Heart left ventricle (tissue), 16 donors: ENCODE measurements around the gene AGPAT2. TPM values are rescaled to one million over a fixed set of nuclear protein-coding genes. Genes with fewer than 3 reads are reported as not detected.
A peak's percentile ranks its signal among the peaks of the same experiment; 100 is the strongest.

Source experiments
- ATAC-seq, 4 donors: fragments of 200-7000 bp; cut with Tn5 transposase; one replicate each; pipeline ENCODE4 v1.9.1; 2020 to 2022; ENCODE audit warnings: moderate library complexity in 4 of 4, mild to moderate bottlenecking in 3 of 4, moderate number of reproducible peaks in 1 of 4
- DNase-seq, 5 donors: peaks; one replicate each; pipeline ENCODE4 v3.0.0-alpha.2; 2020
- H3K27ac ChIP-seq, 12 donors: fragments of 200-600 bp; sonication (generic) in 4 of 12; one replicate each; pipeline versions ENCODE4 v1.5.0 to v1.8.0; 2016 to 2022; ENCODE audit warnings: mild to moderate bottlenecking in 2 of 12
- H3K27me3 ChIP-seq, 9 donors: fragments of 200-600 bp; sonication (generic) in 2 of 9; one replicate each; pipeline versions ENCODE4 v1.5.1 to v1.8.0; 2016 to 2022; ENCODE audit warnings: mild to moderate bottlenecking in 3 of 9
- H3K36me3 ChIP-seq, 9 donors: fragments of 200-600 bp; sonication (generic) in 2 of 9; one replicate each; pipeline versions ENCODE4 v1.5.0 to v1.8.0; 2018 to 2022; ENCODE audit warnings: mild to moderate bottlenecking in 2 of 9
- H3K4me1 ChIP-seq, 12 donors: fragments of 200-600 bp; sonication (generic) in 4 of 12; one replicate each; pipeline versions ENCODE4 v1.5.0 to v1.8.0; 2016 to 2022; ENCODE audit warnings: mild to moderate bottlenecking in 3 of 12
- H3K4me3 ChIP-seq, 12 donors: fragments of 200-600 bp; sonication (generic) in 4 of 12; one replicate each; pipeline versions ENCODE4 v1.5.0 to v1.8.0; 2017 to 2022; ENCODE audit warnings: mild to moderate bottlenecking in 9 of 12, moderate library complexity in 4 of 12
- H3K9me3 ChIP-seq, 12 donors: fragments of 200-600 bp; sonication (generic) in 4 of 12; one replicate each; pipeline versions ENCODE4 v1.5.0 to v1.8.0; 2016 to 2022; ENCODE audit warnings: mild to moderate bottlenecking in 1 of 12
- POLR2A ChIP-seq, 2 donors: fragments of 450-650 bp; IDR thresholded peaks; one replicate each; pipeline ENCODE4 v1.6.1; 2017; ENCODE audit warnings: antibody characterized with exemption in 2 of 2, mild to moderate bottlenecking in 2 of 2, moderate library complexity in 2 of 2
- WGBS, 4 donors: extraction: QIAGEN DNeasy Blood & Tissue Kit in 2 of 4; methylation state at CpG; one replicate each; pipeline versions ENCODE4 v1.1.5 to v1.1.7; 2013 to 2018; 5-methylcytosine and 5-hydroxymethylcytosine counted together
- intact Hi-C, 10 donors: fragments of 100-400 bp; cut with DNase I; formaldehyde crosslinking; loops; one replicate each; pipeline versions ENCODE4 v1.11.1 to v1.14.2; 2022
- polyA plus RNA-seq, 2 donors: library from polyadenylated mRNA; stranded (reverse); fragments of 200-250 nt; gene quantifications; one replicate each; pipeline ENCODE4 v1.2.3, GENCODE V29; 2013
- total RNA-seq, 9 donors: library from RNA; depleted of rRNA in 2 of 9; stranded (reverse); fragments of >200 nt in 2 of 9; fragmentation: NEBNext Ultra II Directional in 3 of 9; extraction: Animal tissue kit (Norgen Biotek cat#: 25700) in 3 of 9; gene quantifications; one replicate each; pipeline versions ENCODE4 v1.1.0 to v1.2.4, GENCODE V29; 2016 to 2023
- TF ChIP-seq, protein P1 (sequence below), 12 donors: fragments of 200-600 bp; sonication (generic) in 4 of 12; IDR thresholded peaks; one replicate each; pipeline versions ENCODE4 v1.5.0 to v1.8.0; 2018 to 2022; ENCODE audit warnings: antibody characterized with exemption in 12 of 12, mild to moderate bottlenecking in 5 of 12
- donor health status: ischemic (EF 13 %, LVEDD 7.1; RV severe dilation, severe dysfunction).
- donor health status: healthy with polysubstance abuse.
- donor health status: DM: no; HTN: yes; CAD: no.
- donor health status: DM: no; HTN: no; CAD: no.
- donor health status: ischemic (EF 25% LVEDD 6.9; RV normal size, moderate dysfunction).
- donor health status: ischemic (EF 25% LVEDD 5.7; RV mildly dilated, moderate dysfunction).
- donor health status: healthy.
- donor health status: DM: yes; HTN: yes; CAD: no.
- donor health status: ischemic (EF 35%, LVEDD 5.7; RV mildly dilated, moderate dysfunction).
- donor health status: nonischemic (EF 11% LVEDD 7.7; RV severe dilation, severe dysfunction).
- donor health status: DM: yes; HTN: yes; CAD: no.
- donor health status: PGD.
- donor health status: ischemic (EF 29% LVEDD 5.4; RV normal size, mild dysfunction).
- donor health status: nonischemic (EF 23%, LVEDD 6.1; RV moderate dilation, normal function).

The AGPAT2 gene
- total and polyA plus RNA-seq, 11 donors: 52.4 to 122 (median 69.3) TPM

DNA sequence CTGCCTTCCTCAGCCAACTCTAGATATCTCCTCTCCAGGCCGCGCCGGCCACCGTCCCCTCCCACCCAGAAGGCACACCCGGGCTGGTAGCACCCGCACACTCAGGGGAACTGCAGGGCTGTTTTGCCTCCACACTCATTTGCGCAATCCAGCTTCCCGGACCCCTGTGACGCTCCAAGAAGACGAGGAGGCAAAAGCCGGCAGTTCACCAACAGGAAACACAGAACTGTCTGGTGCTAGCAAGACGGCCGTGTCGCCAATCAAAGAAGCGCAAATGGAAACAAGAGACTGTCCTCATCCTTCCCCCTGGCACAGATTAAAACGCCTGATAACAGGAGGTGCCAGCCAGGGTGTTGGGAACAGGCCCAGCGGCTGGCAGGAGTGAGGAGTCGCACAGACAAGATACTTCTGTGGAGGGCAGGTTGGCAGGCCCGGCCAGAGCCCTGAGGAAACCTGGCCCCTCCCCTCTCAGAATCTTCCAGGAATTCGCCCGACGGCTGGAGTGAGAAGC is 7.8 kb downstream of the AGPAT2 start:
- peak in 2 of 5 donors; percentile 72 to 73 for DNase-seq
- Histone ChIP-seq H3K36me3 (peaks cover 0 to 28% (median 10%) of the 10 kb centered on the region in 9 donors), H3K27ac (peak overlapping the region in 7 of 12 donors; percentile 5 to 84 (median 35)), H3K9me3 (no peaks in the 10 kb centered on the region), H3K27me3 (no peaks in the 10 kb centered on the region), H3K4me3 (no peak overlapping the region), H3K4me1 (peaks cover 0 to 52% (median 25%) of the 10 kb centered on the region in 12 donors)
- ATAC-seq: peak; percentile 12 to 20 (median 16)
- 42 to 54% (median 51%) methylated on average over 21 to 22 of the region's 22 CpGs for WGBS, 4 donors
- TF ChIP-seq, protein P1, sequence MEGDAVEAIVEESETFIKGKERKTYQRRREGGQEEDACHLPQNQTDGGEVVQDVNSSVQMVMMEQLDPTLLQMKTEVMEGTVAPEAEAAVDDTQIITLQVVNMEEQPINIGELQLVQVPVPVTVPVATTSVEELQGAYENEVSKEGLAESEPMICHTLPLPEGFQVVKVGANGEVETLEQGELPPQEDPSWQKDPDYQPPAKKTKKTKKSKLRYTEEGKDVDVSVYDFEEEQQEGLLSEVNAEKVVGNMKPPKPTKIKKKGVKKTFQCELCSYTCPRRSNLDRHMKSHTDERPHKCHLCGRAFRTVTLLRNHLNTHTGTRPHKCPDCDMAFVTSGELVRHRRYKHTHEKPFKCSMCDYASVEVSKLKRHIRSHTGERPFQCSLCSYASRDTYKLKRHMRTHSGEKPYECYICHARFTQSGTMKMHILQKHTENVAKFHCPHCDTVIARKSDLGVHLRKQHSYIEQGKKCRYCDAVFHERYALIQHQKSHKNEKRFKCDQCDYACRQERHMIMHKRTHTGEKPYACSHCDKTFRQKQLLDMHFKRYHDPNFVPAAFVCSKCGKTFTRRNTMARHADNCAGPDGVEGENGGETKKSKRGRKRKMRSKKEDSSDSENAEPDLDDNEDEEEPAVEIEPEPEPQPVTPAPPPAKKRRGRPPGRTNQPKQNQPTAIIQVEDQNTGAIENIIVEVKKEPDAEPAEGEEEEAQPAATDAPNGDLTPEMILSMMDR (IDR thresholded peaks at IDR 0.05): no peak
- TF ChIP-seq POLR2A (IDR thresholded peaks at IDR 0.05): no peak
- intact Hi-C loops: loop anchor here in 1 of 10 donors (5.0 kb wide), 1 partner anchor 33 kb away; the partner anchor contains the start of gene DIPK1B

DNA sequence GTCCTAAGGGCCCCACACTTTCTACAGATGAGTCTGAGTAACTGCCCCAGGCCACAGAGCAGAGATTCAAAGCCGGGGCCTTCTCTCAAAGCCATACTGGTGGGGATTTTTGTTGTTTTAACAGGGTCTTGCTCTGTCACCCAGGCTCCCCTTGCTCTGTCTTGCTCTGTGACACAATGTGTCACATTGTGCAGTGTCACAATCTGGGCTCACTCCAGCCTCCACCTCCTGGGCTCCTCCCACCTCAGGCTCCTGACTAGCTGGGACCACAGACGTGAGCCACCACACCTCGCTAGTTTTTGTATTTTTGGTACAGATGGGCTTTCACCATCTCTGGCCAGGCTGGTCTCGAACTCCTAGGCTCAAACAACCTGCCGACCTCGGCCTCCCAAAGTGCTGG is 8.6 kb downstream of the AGPAT2 start:
- intact Hi-C loops: loop anchor here in 1 of 10 donors (5.0 kb wide), 1 partner anchor 34 kb away; the partner anchor contains the start of gene DIPK1B
- H3K4me1 ChIP-seq: peaks cover 0 to 43% (median 21%) of the 10 kb centered on the region in 12 donors
- peak overlapping the region in 3 of 12 donors; percentile 38 to 84 (median 51) for H3K27ac ChIP-seq
- ATAC-seq (peak in 1 of 4 donors; percentile 17), DNase-seq (peak in 1 of 5 donors; percentile 43)
- TF ChIP-seq POLR2A (IDR thresholded peaks at IDR 0.05): no peak
- TF ChIP-seq, protein P1 (IDR thresholded peaks at IDR 0.05): no peak
- no peaks in the 10 kb centered on the region for H3K27me3 ChIP-seq
- H3K36me3 ChIP-seq: peaks cover 0 to 33% (median 16%) of the 10 kb centered on the region in 9 donors
- WGBS, 4 donors: 73 to 81% (median 78%) methylated on average over 6 of the region's 6 CpGs
- no peak overlapping the region for H3K4me3 ChIP-seq
- H3K9me3 ChIP-seq: no peaks in the 10 kb centered on the region

DNA sequence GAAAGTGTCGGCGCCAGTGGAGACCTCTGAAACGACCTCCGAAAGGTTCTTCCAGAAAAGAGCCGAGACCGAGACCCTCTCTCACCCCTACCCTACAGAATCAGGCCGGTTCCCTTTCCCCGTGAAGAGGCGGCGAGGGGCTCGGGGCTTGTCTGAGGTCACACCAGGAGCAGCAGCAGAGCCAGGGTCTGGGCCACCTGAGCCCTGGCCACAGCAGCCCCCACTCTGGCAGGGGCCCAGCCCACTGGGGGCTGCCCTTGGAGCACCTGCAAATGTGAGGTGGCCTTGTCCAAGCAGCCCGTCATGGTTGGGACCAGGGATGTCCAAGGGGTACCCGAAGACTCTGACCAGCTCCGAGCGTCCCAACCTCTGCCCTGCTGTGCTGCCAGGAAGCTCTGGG is 9.2 kb downstream of the AGPAT2 start:
- no peak overlapping the region for H3K27ac ChIP-seq
- intact Hi-C loops: loop anchor here in 1 of 10 donors (5.0 kb wide), 1 partner anchor 34 kb away; the partner anchor contains the start of gene DIPK1B
- H3K4me3 ChIP-seq: no peak overlapping the region
- DNase-seq (no peak), ATAC-seq (no peak)
- H3K9me3 ChIP-seq: no peaks in the 10 kb centered on the region
- peaks cover 0 to 37% (median 16%) of the 10 kb centered on the region in 12 donors for H3K4me1 ChIP-seq
- WGBS, 4 donors: 92 to 95% (median 92%) methylated on average over 9 to 15 of the region's 15 CpGs
- H3K36me3 ChIP-seq: peaks cover 0 to 37% (median 21%) of the 10 kb centered on the region in 9 donors
- no peaks in the 10 kb centered on the region for H3K27me3 ChIP-seq
- TF ChIP-seq, protein P1 (IDR thresholded peaks at IDR 0.05): no peak
- TF ChIP-seq POLR2A (IDR thresholded peaks at IDR 0.05): no peak

DNA sequence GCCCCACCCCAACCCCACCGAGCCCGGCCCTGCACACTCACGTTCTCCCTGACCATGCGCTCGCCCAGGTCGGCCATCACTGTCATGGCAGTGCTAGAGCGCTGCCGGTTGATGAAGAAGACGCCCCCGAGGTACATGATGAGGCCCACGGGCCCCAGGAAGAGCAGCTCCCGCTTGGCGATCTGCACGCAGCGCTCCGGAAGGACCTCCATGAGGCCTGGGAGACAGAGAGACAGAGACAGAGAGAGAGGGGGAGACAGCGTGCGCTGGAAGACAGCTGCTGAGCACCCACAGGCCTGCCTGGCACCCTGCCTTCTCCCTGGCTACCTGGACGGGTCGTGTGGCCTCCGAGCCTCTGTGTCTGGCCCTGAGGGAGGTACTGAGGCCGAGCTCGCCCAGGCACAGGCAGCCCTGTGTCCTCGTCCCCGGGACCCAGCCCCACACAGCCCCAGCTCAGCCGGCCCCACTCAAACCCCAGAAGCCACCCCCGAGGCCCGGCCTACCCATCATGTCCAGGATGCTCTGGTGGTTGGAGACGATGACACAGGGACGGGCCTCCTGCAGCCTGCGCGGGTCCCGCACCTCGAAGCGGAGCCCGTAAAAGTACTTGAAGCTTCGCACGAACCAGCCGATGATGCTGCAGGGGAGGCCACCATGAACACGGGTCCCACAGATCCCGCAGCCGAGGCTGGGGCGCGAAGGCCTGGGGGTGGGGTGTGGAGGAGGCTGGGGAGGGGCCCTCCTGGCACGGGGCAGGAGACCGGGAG is 10.2 kb downstream of the AGPAT2 start:
- H3K9me3 ChIP-seq: no peaks in the 10 kb centered on the region
- H3K27me3 ChIP-seq: no peaks in the 10 kb centered on the region
- H3K4me1 ChIP-seq: peaks cover 0 to 32% (median 15%) of the 10 kb centered on the region in 12 donors
- H3K4me3 ChIP-seq: no peak overlapping the region
- H3K36me3 ChIP-seq: peaks cover 0 to 46% (median 30%) of the 10 kb centered on the region in 9 donors
- intact Hi-C loops: loop anchor here in 1 of 10 donors (5.0 kb wide), 1 partner anchor 35 kb away; the partner anchor contains the start of gene DIPK1B
- no peak overlapping the region for H3K27ac ChIP-seq
- DNase-seq (no peak), ATAC-seq (no peak)
- 80 to 89% (median 86%) methylated on average over 28 to 46 of the region's 46 CpGs for WGBS, 4 donors
- TF ChIP-seq POLR2A (IDR thresholded peaks at IDR 0.05): no peak
- TF ChIP-seq, protein P1 (IDR thresholded peaks at IDR 0.05): no peak
